IMR-90 (cell line): ENCODE measurements around the gene TTF2. TPM values are rescaled to one million over a fixed set of nuclear protein-coding genes. Genes with fewer than 3 reads are reported as not detected.
"Not testable (repeated sequence)": the region's sequence is repeated elsewhere in the genome, so short reads cannot be mapped to it uniquely, and the experiment has no call there.

Experiments used
- ATAC-seq: fragments of 200-7000 bp; cut with Tn5 transposase; 2 replicates; pipeline ENCODE4 v1.9.1; 2020; ENCODE audit warnings: low read depth, mild to moderate bottlenecking, moderate library complexity
- BruUV-seq: library from RNA; stranded (reverse); fragments of 400-500 nt; replicated peaks from 2 replicates; lab custom pipeline; 2021; lab: Mats Ljungman, UMichigan
- CTCF ChIA-PET: fragments of 300-600 bp; formaldehyde crosslinking; extraction: SDS; loops from one replicate; lab custom pipeline; 2021; ENCODE audit warnings: antibody characterized with exemption; lab: Yijun Ruan, JAX
- POLR2A ChIA-PET: fragments of 300-600 bp; sonication (Branson Sonifier 250); formaldehyde crosslinking; loops from one replicate; lab custom pipeline; 2022; ENCODE audit warnings: antibody characterized with exemption; ENCODE audit not compliant: unreplicated experiment; lab: Charles Lee
- DNase-seq: peaks from one replicate; pipeline ENCODE4 v3.0.0; 2013
- H2AFZ ChIP-seq: replicated peaks from 2 replicates; pipeline ENCODE3; 2013; ENCODE audit warnings: low read length, mild to moderate bottlenecking; ENCODE audit not compliant: poor library complexity
- H2AK5ac ChIP-seq: 2 replicates; pipeline ENCODE4 v1.6.1; 2013; ENCODE audit warnings: low read depth, low read length, inconsistent platforms
- H2AK9ac ChIP-seq: replicated peaks from 2 replicates; pipeline ENCODE3; 2013; ENCODE audit warnings: mild to moderate bottlenecking, low read depth, low read length, moderate library complexity; ENCODE audit not compliant: poor library complexity
- H2BK120ac ChIP-seq: 2 replicates; pipeline ENCODE4 v1.6.1; 2013; ENCODE audit warnings: low read depth, low read length, inconsistent platforms
- H2BK15ac ChIP-seq: 3 replicates; pipeline ENCODE4 v1.6.1; 2013; ENCODE audit warnings: low read depth, low read length, inconsistent platforms
- H2BK20ac ChIP-seq: 2 replicates; pipeline ENCODE4 v1.6.1; 2013; ENCODE audit warnings: low read depth, mild to moderate bottlenecking, inconsistent platforms, low read length, moderate library complexity
- H2BK5ac ChIP-seq: 2 replicates; pipeline ENCODE4 v1.6.1; 2013; ENCODE audit warnings: mild to moderate bottlenecking, low read depth, low read length, inconsistent platforms; ENCODE audit not compliant: poor library complexity, severe bottlenecking
- H3K14ac ChIP-seq: replicated peaks from 2 replicates; pipeline ENCODE4 v1.6.1; 2013; ENCODE audit warnings: low read depth, low read length, inconsistent platforms
- H3K18ac ChIP-seq: 2 replicates; pipeline ENCODE4 v1.6.1; 2013; ENCODE audit warnings: low read depth, low read length, control low read depth
- H3K23ac ChIP-seq: 2 replicates; pipeline ENCODE4 v1.6.1; 2013; ENCODE audit warnings: low read depth, low read length, inconsistent platforms
- H3K27ac ChIP-seq: 2 replicates; pipeline ENCODE4 v1.5.1; 2013; ENCODE audit warnings: mild to moderate bottlenecking, control low read depth, low read length; ENCODE audit not compliant: insufficient read depth
- H3K27me3 ChIP-seq: 2 replicates; pipeline ENCODE4 v1.6.1; 2013; ENCODE audit warnings: low read length; ENCODE audit not compliant: control insufficient read depth, insufficient read depth
- H3K36me3 ChIP-seq: 2 replicates; pipeline ENCODE4 v1.6.1; 2013; ENCODE audit warnings: low read length, mixed read lengths; ENCODE audit not compliant: control insufficient read depth, insufficient read depth
- H3K4ac ChIP-seq: 2 replicates; pipeline ENCODE4 v1.6.1; 2013; ENCODE audit warnings: low read depth, low read length, inconsistent platforms
- H3K4me1 ChIP-seq: 2 replicates; pipeline ENCODE4 v1.6.1; 2013; ENCODE audit warnings: low read length, mixed read lengths; ENCODE audit not compliant: control insufficient read depth, insufficient read depth
- H3K4me2 ChIP-seq: 2 replicates; pipeline ENCODE4 v1.6.1; 2013; ENCODE audit warnings: low read depth, mild to moderate bottlenecking, control low read depth, low read length, moderate library complexity
- H3K4me3 ChIP-seq: 2 replicates; pipeline ENCODE4 v1.5.1; 2013; ENCODE audit warnings: low read depth, mild to moderate bottlenecking, control low read depth, low read length, moderate library complexity; ENCODE audit not compliant: insufficient read depth
- H3K56ac ChIP-seq: 2 replicates; pipeline ENCODE4 v1.6.1; 2013; ENCODE audit warnings: low read length, inconsistent platforms; ENCODE audit not compliant: insufficient read depth; ENCODE audit errors: extremely low read depth
- H3K79me1 ChIP-seq, 2 experiments: 2 replicates each; pipeline ENCODE4 v1.6.1; 2013; ENCODE audit warnings: low read length in 2 of 2, inconsistent platforms in 1 of 2, low read depth in 1 of 2
- H3K9ac ChIP-seq: 2 replicates; pipeline ENCODE4 v1.6.1; 2013; ENCODE audit warnings: low read depth, low read length, control low read depth
- H3K9me1 ChIP-seq: 2 replicates; pipeline ENCODE4 v1.6.1; 2013; ENCODE audit warnings: low read length, inconsistent platforms; ENCODE audit not compliant: insufficient read depth
- H3K9me3 ChIP-seq: 2 replicates; pipeline ENCODE4 v1.6.1; 2013; ENCODE audit warnings: low read length; ENCODE audit not compliant: control insufficient read depth, insufficient read depth
- H4K20me1 ChIP-seq: 2 replicates; pipeline ENCODE4 v1.6.1; 2013; ENCODE audit warnings: low read length, inconsistent platforms; ENCODE audit not compliant: insufficient read depth
- H4K5ac ChIP-seq: 2 replicates; pipeline ENCODE4 v1.6.1; 2013; ENCODE audit warnings: mild to moderate bottlenecking, low read depth, low read length, control low read depth
- H4K8ac ChIP-seq, 2 experiments: 2 replicates each; pipeline ENCODE4 v1.6.1; 2013; ENCODE audit warnings: low read depth in 2 of 2, low read length in 2 of 2, control low read depth in 1 of 2, inconsistent platforms in 1 of 2
- H4K91ac ChIP-seq: 2 replicates; pipeline ENCODE4 v1.6.1; 2013; ENCODE audit warnings: low read depth, low read length, inconsistent platforms; ENCODE audit not compliant: insufficient read depth
- WGBS, 2 experiments: methylation state at CpG; one replicate each; pipeline versions ENCODE4 v1.1.5 to v1.1.7; 2013; ENCODE audit warnings: missing lambda C conversion rate in 2 of 2; ENCODE audit not compliant: insufficient read length in 1 of 2; ENCODE audit errors: extremely low coverage in 2 of 2; 5-methylcytosine and 5-hydroxymethylcytosine counted together
- dilution Hi-C: fragments of 300-500 bp; cut with HindIII; formaldehyde crosslinking; loops from one replicate; pipeline ENCODE4 v1.14.3; 2018; ENCODE audit warnings: low sequenced_read_pairs; ENCODE audit not compliant: unreplicated experiment
- in situ Hi-C: fragments of 300-500 bp; cut with MboI; formaldehyde crosslinking; loops from 3 replicates; pipeline ENCODE4 v1.14.3; 2019; ENCODE audit warnings: low sequenced_read_pairs, inconsistent platforms, mixed read lengths
- intact Hi-C: fragments of 100-400 bp; cut with micrococcal nuclease; formaldehyde crosslinking; loops from 2 replicates; pipeline ENCODE4 v1.10.0; 2022
- polyA plus RNA-seq, 3 experiments: library from polyadenylated mRNA; depleted of rRNA; stranded (reverse); fragments of >200 nt; gene quantifications; 2 replicates each; pipeline ENCODE4 v1.2.3, GENCODE V29; 2012; ENCODE audit warnings: low replicate concordance in 1 of 3
- total RNA-seq: library from RNA; depleted of rRNA; stranded (reverse); fragments of >200 nt; gene quantifications from 2 replicates; pipeline ENCODE4 v1.2.3, GENCODE V29; 2012

TTF2 gene
- total and polyA plus RNA-seq, 2 of the 4 experiments (the other 2 are of a cell fraction) = 11.5 to 14.7 TPM

DNA sequence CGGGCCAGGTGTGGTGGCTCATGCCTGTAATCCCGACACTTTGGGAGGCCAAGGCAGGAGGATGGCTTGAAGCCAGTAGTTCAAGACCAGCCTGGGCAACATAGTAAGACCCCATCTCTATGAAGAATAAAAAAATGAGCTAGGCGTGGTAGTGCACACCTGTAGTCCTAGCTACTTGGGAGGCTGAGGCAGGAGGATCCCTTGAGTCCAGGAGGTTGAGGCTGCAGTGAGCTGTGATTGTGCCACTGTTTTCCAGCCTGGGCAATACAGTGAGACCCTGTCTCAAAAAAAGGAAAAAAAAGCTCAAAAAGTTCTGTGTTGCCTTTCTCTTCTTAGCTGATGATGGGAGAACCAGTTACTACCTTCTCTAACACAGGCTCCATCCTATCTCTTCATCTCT is 41.7 kb downstream of the TTF2 start:
- CTCF ChIA-PET, H3K23ac ChIP-seq, H3K4me2 ChIP-seq, H2AFZ ChIP-seq, DNase-seq, H3K79me1 ChIP-seq, POLR2A ChIA-PET, H4K20me1 ChIP-seq, H3K4ac ChIP-seq, H3K9me3 ChIP-seq, in situ Hi-C loops, H3K36me3 ChIP-seq, H2BK20ac ChIP-seq, H3K4me3 ChIP-seq, H2AK9ac ChIP-seq, H3K27ac ChIP-seq, H3K9me1 ChIP-seq, H3K27me3 ChIP-seq, H2BK120ac ChIP-seq, H3K4me1 ChIP-seq, dilution Hi-C loops, H3K14ac ChIP-seq, H2BK15ac ChIP-seq, intact Hi-C loops, H4K5ac ChIP-seq, H3K18ac ChIP-seq, H4K8ac ChIP-seq, ATAC-seq, H3K9ac ChIP-seq, H3K56ac ChIP-seq, H2BK5ac ChIP-seq, H4K91ac ChIP-seq, H2AK5ac ChIP-seq: not testable (repeated sequence)
- BruUV-seq = TSS peak; percentile 22
- no CpG with 5 or more reads among the region's 3 CpGs for WGBS, 2 experiments
